ENCODE measurements around the gene RXFP2.

RXFP2 gene

GRCh38 chr13:31793246-31793645, 53.9 kb downstream of the RXFP2 start:
- no peak for TF ChIP-seq CTCF (IDR thresholded peaks at IDR 0.05; ENCODE audit: low read depth, low read length)
- DNase-seq (ENCODE audit: low read depth in 2 of 2), result peak; percentile 24 to 60
- H3K4me3 ChIP-seq (replicated peaks in 1 of 2; ENCODE audit: low read depth in 2 of 2, low read length in 2 of 2), result no peak overlapping the region

GRCh38 chr13:31794452-31794851, 55.1 kb downstream of the RXFP2 start:
- TF ChIP-seq CTCF (IDR thresholded peaks at IDR 0.05; ENCODE audit: low read depth, low read length), result no peak
- H3K4me3 ChIP-seq (replicated peaks in 1 of 2; ENCODE audit: low read depth in 2 of 2, low read length in 2 of 2), result no peak overlapping the region
- peak in 1 of 2 donors; percentile 77 for DNase-seq (ENCODE audit: low read depth in 2 of 2)

GRCh38 chr13:31797154-31797775, 57.9 kb downstream of the RXFP2 start:
- peak; percentile 50 for TF ChIP-seq CTCF (IDR thresholded peaks at IDR 0.05; ENCODE audit: low read depth, low read length)
- peak; percentile 70 to 71 for DNase-seq (ENCODE audit: low read depth in 2 of 2)
- no peak overlapping the region for H3K4me3 ChIP-seq (replicated peaks in 1 of 2; ENCODE audit: low read depth in 2 of 2, low read length in 2 of 2)

GRCh38 chr13:31798189-31798588, 58.9 kb downstream of the RXFP2 start:
- H3K4me3 ChIP-seq (replicated peaks in 1 of 2; ENCODE audit: low read depth in 2 of 2, low read length in 2 of 2), result no peak overlapping the region
- no peak for TF ChIP-seq CTCF (IDR thresholded peaks at IDR 0.05; ENCODE audit: low read depth, low read length)
- no peak for DNase-seq (ENCODE audit: low read depth in 2 of 2)

GRCh38 chr13:31801088-31801487, 61.8 kb downstream of the RXFP2 start:
- H3K4me3 ChIP-seq (replicated peaks in 1 of 2; ENCODE audit: low read depth in 2 of 2, low read length in 2 of 2), result no peak overlapping the region
- no peak for DNase-seq (ENCODE audit: low read depth in 2 of 2)
- TF ChIP-seq CTCF (IDR thresholded peaks at IDR 0.05; ENCODE audit: low read depth, low read length), result no peak

- no peak overlapping the region for H3K4me3 ChIP-seq (replicated peaks in 1 of 2; ENCODE audit: low read depth in 2 of 2, low read length in 2 of 2)
- no peak for TF ChIP-seq CTCF (IDR thresholded peaks at IDR 0.05; ENCODE audit: low read depth, low read length)
- DNase-seq (ENCODE audit: low read depth in 2 of 2), result no peak
These were observed 64.0 kb downstream of the RXFP2 start for GRCh38 chr13:31803311-31803710.

GRCh38 chr13:31805841-31806240, 66.5 kb downstream of the RXFP2 start:
- no peak for TF ChIP-seq CTCF (IDR thresholded peaks at IDR 0.05; ENCODE audit: low read depth, low read length)
- no peak for DNase-seq (ENCODE audit: low read depth in 2 of 2)
- H3K4me3 ChIP-seq (replicated peaks in 1 of 2; ENCODE audit: low read depth in 2 of 2, low read length in 2 of 2), result no peak overlapping the region
